Stomach (tissue), 4 donors: ENCODE measurements around the gene SIM2.

Experiments used
- EP300 ChIP-seq: sonication (generic); formaldehyde crosslinking; IDR thresholded peaks from one replicate; pipeline ENCODE4 v1.6.1; 2017; ENCODE audit warnings: antibody characterized with exemption
- POLR2A ChIP-seq, 4 donors: fragments of 450-650 bp; IDR thresholded peaks; one replicate each; pipeline ENCODE4 v1.6.1; 2016; ENCODE audit warnings: antibody characterized with exemption in 4 of 4, control low read depth in 2 of 4, mild to moderate bottlenecking in 1 of 4, moderate library complexity in 1 of 4
- POLR2AphosphoS5 ChIP-seq, 3 donors: sonication (generic); formaldehyde crosslinking; IDR thresholded peaks; one replicate each; pipeline ENCODE4 v1.6.1; 2016; ENCODE audit warnings: antibody characterized with exemption in 3 of 3
- TF ChIP-seq, protein P1 (sequence below), 7 experiments: fragments of 450-650 bp in 4 of 7; fragments of 200-600 bp in 3 of 7; sonication (generic) in 3 of 7; IDR thresholded peaks; one replicate each; pipeline ENCODE4 v1.5.1; 2016 to 2019; ENCODE audit warnings: antibody characterized with exemption in 7 of 7, control low read depth in 2 of 7, mild to moderate bottlenecking in 1 of 7

DNA sequence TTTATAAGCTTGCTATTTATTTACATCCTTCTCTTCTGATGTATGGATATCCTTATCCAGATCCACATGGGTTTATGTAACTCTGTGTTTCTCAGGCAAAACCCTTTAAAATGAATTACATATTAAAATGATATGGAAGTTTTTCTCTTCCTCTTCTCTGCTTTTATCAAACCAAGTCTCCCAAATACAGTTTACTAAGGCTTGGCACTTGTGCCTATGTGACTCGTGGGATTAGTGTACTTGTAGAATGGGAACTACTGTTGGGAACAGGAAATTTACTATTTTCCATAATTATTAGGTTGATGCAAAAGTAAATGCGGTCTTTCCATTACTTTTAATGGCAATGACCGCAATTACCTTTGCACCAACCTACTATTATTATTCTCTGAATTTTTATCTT, 14.8 kb downstream of the SIM2 start:
- TF ChIP-seq POLR2A (IDR thresholded peaks at IDR 0.05) (no peak), EP300 (no peak), POLR2AphosphoS5 (IDR thresholded peaks at IDR 0.05) (no peak)
- TF ChIP-seq, protein P1, sequence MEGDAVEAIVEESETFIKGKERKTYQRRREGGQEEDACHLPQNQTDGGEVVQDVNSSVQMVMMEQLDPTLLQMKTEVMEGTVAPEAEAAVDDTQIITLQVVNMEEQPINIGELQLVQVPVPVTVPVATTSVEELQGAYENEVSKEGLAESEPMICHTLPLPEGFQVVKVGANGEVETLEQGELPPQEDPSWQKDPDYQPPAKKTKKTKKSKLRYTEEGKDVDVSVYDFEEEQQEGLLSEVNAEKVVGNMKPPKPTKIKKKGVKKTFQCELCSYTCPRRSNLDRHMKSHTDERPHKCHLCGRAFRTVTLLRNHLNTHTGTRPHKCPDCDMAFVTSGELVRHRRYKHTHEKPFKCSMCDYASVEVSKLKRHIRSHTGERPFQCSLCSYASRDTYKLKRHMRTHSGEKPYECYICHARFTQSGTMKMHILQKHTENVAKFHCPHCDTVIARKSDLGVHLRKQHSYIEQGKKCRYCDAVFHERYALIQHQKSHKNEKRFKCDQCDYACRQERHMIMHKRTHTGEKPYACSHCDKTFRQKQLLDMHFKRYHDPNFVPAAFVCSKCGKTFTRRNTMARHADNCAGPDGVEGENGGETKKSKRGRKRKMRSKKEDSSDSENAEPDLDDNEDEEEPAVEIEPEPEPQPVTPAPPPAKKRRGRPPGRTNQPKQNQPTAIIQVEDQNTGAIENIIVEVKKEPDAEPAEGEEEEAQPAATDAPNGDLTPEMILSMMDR (IDR thresholded peaks at IDR 0.05): no peak
